Measurements from ENCODE around the gene SMC5.
A peak's percentile ranks its signal among the peaks of the same experiment; 100 is the strongest.

SMC5 gene

GRCh38 chr9:70222354-70222753 is 36.4 kb upstream of the SMC5 start:
- H3K9me3 ChIP-seq (ENCODE audit: control insufficient read depth, low read length), result no peaks in the 10 kb centered on the region
- no peak overlapping the region for H2BK12ac ChIP-seq (ENCODE audit: low read length in 2 of 2)
- H4K91ac ChIP-seq (ENCODE audit: low read length), result no peak overlapping the region
- no peak overlapping the region for H3K23ac ChIP-seq (ENCODE audit: low read length in 2 of 2)
- no peak overlapping the region for H2BK15ac ChIP-seq (ENCODE audit: low read depth, poor library complexity, severe bottlenecking)
- peaks cover 0 to 6% of the 10 kb centered on the region in 2 experiments for H3K36me3 ChIP-seq (ENCODE audit: control insufficient read depth in 1 of 2, insufficient read depth in 2 of 2, low read depth in 1 of 2, low read length in 2 of 2)
- no peak overlapping the region for H3K14ac ChIP-seq (ENCODE audit: low read length in 2 of 2)
- no peak overlapping the region for H2BK120ac ChIP-seq (ENCODE audit: low read depth, low read length)
- H3K4me3 ChIP-seq (ENCODE audit: insufficient read depth in 1 of 2, low read depth in 1 of 2, low read length in 2 of 2), result no peak overlapping the region
- H3K4me2 ChIP-seq (ENCODE audit: low read length, poor library complexity, severe bottlenecking), result no peak overlapping the region
- DNase-seq, result no peak
- H3K27ac ChIP-seq (ENCODE audit: low read length, poor library complexity, severe bottlenecking), result no peak overlapping the region
- H2AFZ ChIP-seq (ENCODE audit: low read depth, low read length), result no peak overlapping the region
- 85% methylated on average over 1 of the region's 1 CpG for WGBS
- H2BK5ac ChIP-seq (ENCODE audit: low read depth, low read length, poor library complexity, severe bottlenecking), result no peak overlapping the region
- H3K4ac ChIP-seq (ENCODE audit: low read depth in 1 of 2, low read length in 2 of 2), result no peak overlapping the region
- H3K79me1 ChIP-seq (replicated peaks; ENCODE audit: low read length, poor library complexity, severe bottlenecking), result peaks cover 22% of the 10 kb centered on the region
- no peak overlapping the region for H4K8ac ChIP-seq (ENCODE audit: low read length)
- no peak overlapping the region for H2AK5ac ChIP-seq (ENCODE audit: low read length, severe bottlenecking)
- no peaks in the 10 kb centered on the region for H3K4me1 ChIP-seq (ENCODE audit: control insufficient read depth, insufficient read depth, low read depth, low read length)
- no peaks in the 10 kb centered on the region for H3K27me3 ChIP-seq (ENCODE audit: control insufficient read depth in 1 of 2, insufficient read depth in 1 of 2, low read length in 2 of 2)
- no peak overlapping the region for H3K18ac ChIP-seq (ENCODE audit: low read depth in 1 of 2, low read length in 2 of 2)
- H3K9ac ChIP-seq (ENCODE audit: low read length), result no peak overlapping the region

GRCh38 chr9:70228118-70228517 is 30.7 kb upstream of the SMC5 start:
- H3K14ac ChIP-seq (ENCODE audit: low read length in 2 of 2), result no peak overlapping the region
- no peak overlapping the region for H3K27ac ChIP-seq (ENCODE audit: low read length, poor library complexity, severe bottlenecking)
- no peak overlapping the region for H2BK5ac ChIP-seq (ENCODE audit: low read depth, low read length, poor library complexity, severe bottlenecking)
- no peak overlapping the region for H2BK15ac ChIP-seq (ENCODE audit: low read depth, poor library complexity, severe bottlenecking)
- no peak overlapping the region for H4K8ac ChIP-seq (ENCODE audit: low read length)
- no peak for DNase-seq
- H3K9ac ChIP-seq (ENCODE audit: low read length), result no peak overlapping the region
- no peak overlapping the region for H3K4ac ChIP-seq (ENCODE audit: low read depth in 1 of 2, low read length in 2 of 2)
- no peak overlapping the region for H3K18ac ChIP-seq (ENCODE audit: low read depth in 1 of 2, low read length in 2 of 2)
- H3K4me1 ChIP-seq (ENCODE audit: control insufficient read depth, insufficient read depth, low read depth, low read length), result peaks cover 3% of the 10 kb centered on the region
- 94% methylated on average over 2 of the region's 2 CpGs for WGBS
- no peaks in the 10 kb centered on the region for H3K9me3 ChIP-seq (ENCODE audit: control insufficient read depth, low read length)
- H3K4me2 ChIP-seq (ENCODE audit: low read length, poor library complexity, severe bottlenecking), result no peak overlapping the region
- H2BK120ac ChIP-seq (ENCODE audit: low read depth, low read length), result no peak overlapping the region
- peak overlapping the region in 1 of 2 experiments; percentile 11 for H2BK12ac ChIP-seq (ENCODE audit: low read length in 2 of 2)
- no peak overlapping the region for H3K23ac ChIP-seq (ENCODE audit: low read length in 2 of 2)
- no peak overlapping the region for H4K91ac ChIP-seq (ENCODE audit: low read length)
- no peak overlapping the region for H2AFZ ChIP-seq (ENCODE audit: low read depth, low read length)
- peaks cover 0 to 5% of the 10 kb centered on the region in 2 experiments for H3K36me3 ChIP-seq (ENCODE audit: control insufficient read depth in 1 of 2, insufficient read depth in 2 of 2, low read depth in 1 of 2, low read length in 2 of 2)
- no peak overlapping the region for H2AK5ac ChIP-seq (ENCODE audit: low read length, severe bottlenecking)
- H3K27me3 ChIP-seq (ENCODE audit: control insufficient read depth in 1 of 2, insufficient read depth in 1 of 2, low read length in 2 of 2), result no peaks in the 10 kb centered on the region
- no peak overlapping the region for H3K4me3 ChIP-seq (ENCODE audit: insufficient read depth in 1 of 2, low read depth in 1 of 2, low read length in 2 of 2)
- peaks cover 8% of the 10 kb centered on the region for H3K79me1 ChIP-seq (replicated peaks; ENCODE audit: low read length, poor library complexity, severe bottlenecking)

GRCh38 chr9:70228611-70229010 is 30.2 kb upstream of the SMC5 start:
- peaks cover 0 to 5% of the 10 kb centered on the region in 2 experiments for H3K36me3 ChIP-seq (ENCODE audit: control insufficient read depth in 1 of 2, insufficient read depth in 2 of 2, low read depth in 1 of 2, low read length in 2 of 2)
- H3K4me3 ChIP-seq (ENCODE audit: insufficient read depth in 1 of 2, low read depth in 1 of 2, low read length in 2 of 2), result no peak overlapping the region
- H3K18ac ChIP-seq (ENCODE audit: low read depth in 1 of 2, low read length in 2 of 2), result no peak overlapping the region
- no peak overlapping the region for H2AK5ac ChIP-seq (ENCODE audit: low read length, severe bottlenecking)
- peaks cover 11% of the 10 kb centered on the region for H3K79me1 ChIP-seq (replicated peaks; ENCODE audit: low read length, poor library complexity, severe bottlenecking)
- 83% methylated on average over 2 of the region's 2 CpGs for WGBS
- H3K9me3 ChIP-seq (ENCODE audit: control insufficient read depth, low read length), result no peaks in the 10 kb centered on the region
- H3K27me3 ChIP-seq (ENCODE audit: control insufficient read depth in 1 of 2, insufficient read depth in 1 of 2, low read length in 2 of 2), result no peaks in the 10 kb centered on the region
- H3K23ac ChIP-seq (ENCODE audit: low read length in 2 of 2), result no peak overlapping the region
- H3K9ac ChIP-seq (ENCODE audit: low read length), result peak overlapping the region; percentile 70
- peaks cover 3% of the 10 kb centered on the region for H3K4me1 ChIP-seq (ENCODE audit: control insufficient read depth, insufficient read depth, low read depth, low read length)
- no peak overlapping the region for H3K4me2 ChIP-seq (ENCODE audit: low read length, poor library complexity, severe bottlenecking)
- no peak overlapping the region for H3K27ac ChIP-seq (ENCODE audit: low read length, poor library complexity, severe bottlenecking)
- H4K8ac ChIP-seq (ENCODE audit: low read length), result no peak overlapping the region
- H3K4ac ChIP-seq (ENCODE audit: low read depth in 1 of 2, low read length in 2 of 2), result no peak overlapping the region
- H2AFZ ChIP-seq (ENCODE audit: low read depth, low read length), result no peak overlapping the region
- no peak overlapping the region for H2BK12ac ChIP-seq (ENCODE audit: low read length in 2 of 2)
- no peak overlapping the region for H4K91ac ChIP-seq (ENCODE audit: low read length)
- DNase-seq, result no peak
- H2BK5ac ChIP-seq (ENCODE audit: low read depth, low read length, poor library complexity, severe bottlenecking), result no peak overlapping the region
- no peak overlapping the region for H3K14ac ChIP-seq (ENCODE audit: low read length in 2 of 2)
- H2BK120ac ChIP-seq (ENCODE audit: low read depth, low read length), result no peak overlapping the region
- H2BK15ac ChIP-seq (ENCODE audit: low read depth, poor library complexity, severe bottlenecking), result no peak overlapping the region

- H3K79me1 ChIP-seq (replicated peaks; ENCODE audit: low read length, poor library complexity, severe bottlenecking), result peaks cover 11% of the 10 kb centered on the region
- H2AK5ac ChIP-seq (ENCODE audit: low read length, severe bottlenecking), result no peak overlapping the region
- H3K4ac ChIP-seq (ENCODE audit: low read depth in 1 of 2, low read length in 2 of 2), result peak overlapping the region in 1 of 2 experiments; percentile 28
- peaks cover 3% of the 10 kb centered on the region for H3K4me1 ChIP-seq (ENCODE audit: control insufficient read depth, insufficient read depth, low read depth, low read length)
- H3K14ac ChIP-seq (ENCODE audit: low read length in 2 of 2), result peak overlapping the region in 1 of 2 experiments; percentile 79
- H3K9me3 ChIP-seq (ENCODE audit: control insufficient read depth, low read length), result no peaks in the 10 kb centered on the region
- H3K18ac ChIP-seq (ENCODE audit: low read depth in 1 of 2, low read length in 2 of 2), result no peak overlapping the region
- H2BK15ac ChIP-seq (ENCODE audit: low read depth, poor library complexity, severe bottlenecking), result no peak overlapping the region
- H4K8ac ChIP-seq (ENCODE audit: low read length), result no peak overlapping the region
- H3K9ac ChIP-seq (ENCODE audit: low read length), result peak overlapping the region; percentile 70
- H2AFZ ChIP-seq (ENCODE audit: low read depth, low read length), result no peak overlapping the region
- no peak overlapping the region for H3K4me2 ChIP-seq (ENCODE audit: low read length, poor library complexity, severe bottlenecking)
- H3K4me3 ChIP-seq (ENCODE audit: insufficient read depth in 1 of 2, low read depth in 1 of 2, low read length in 2 of 2), result no peak overlapping the region
- H4K91ac ChIP-seq (ENCODE audit: low read length), result no peak overlapping the region
- peak overlapping the region in 1 of 2 experiments; percentile 59 for H3K23ac ChIP-seq (ENCODE audit: low read length in 2 of 2)
- H3K27ac ChIP-seq (ENCODE audit: low read length, poor library complexity, severe bottlenecking), result no peak overlapping the region
- no peak overlapping the region for H2BK12ac ChIP-seq (ENCODE audit: low read length in 2 of 2)
- peaks cover 0 to 5% of the 10 kb centered on the region in 2 experiments for H3K36me3 ChIP-seq (ENCODE audit: control insufficient read depth in 1 of 2, insufficient read depth in 2 of 2, low read depth in 1 of 2, low read length in 2 of 2)
- no peak overlapping the region for H2BK120ac ChIP-seq (ENCODE audit: low read depth, low read length)
- WGBS, result 88% methylated on average over 4 of the region's 4 CpGs
- H3K27me3 ChIP-seq (ENCODE audit: control insufficient read depth in 1 of 2, insufficient read depth in 1 of 2, low read length in 2 of 2), result no peaks in the 10 kb centered on the region
- H2BK5ac ChIP-seq (ENCODE audit: low read depth, low read length, poor library complexity, severe bottlenecking), result no peak overlapping the region
- DNase-seq, result no peak
Observed at GRCh38 chr9:70229026-70229425, 29.8 kb upstream of the SMC5 start.

Data from mesenchymal stem cell (in vitro differentiated cells and primary cell).